HG02970 (cell line): Measurements from ENCODE around the gene ACTR3.

ENCODE experiments used
- ATAC-seq: cut with Tn5 transposase; IDR thresholded peaks from one replicate; pipeline ENCODE4 v1.9.1; 2021; ENCODE audit warnings: mild to moderate bottlenecking, moderate library complexity, moderate number of reproducible peaks; ENCODE audit not compliant: unreplicated experiment, low FRiP score

The ACTR3 gene

DNA sequence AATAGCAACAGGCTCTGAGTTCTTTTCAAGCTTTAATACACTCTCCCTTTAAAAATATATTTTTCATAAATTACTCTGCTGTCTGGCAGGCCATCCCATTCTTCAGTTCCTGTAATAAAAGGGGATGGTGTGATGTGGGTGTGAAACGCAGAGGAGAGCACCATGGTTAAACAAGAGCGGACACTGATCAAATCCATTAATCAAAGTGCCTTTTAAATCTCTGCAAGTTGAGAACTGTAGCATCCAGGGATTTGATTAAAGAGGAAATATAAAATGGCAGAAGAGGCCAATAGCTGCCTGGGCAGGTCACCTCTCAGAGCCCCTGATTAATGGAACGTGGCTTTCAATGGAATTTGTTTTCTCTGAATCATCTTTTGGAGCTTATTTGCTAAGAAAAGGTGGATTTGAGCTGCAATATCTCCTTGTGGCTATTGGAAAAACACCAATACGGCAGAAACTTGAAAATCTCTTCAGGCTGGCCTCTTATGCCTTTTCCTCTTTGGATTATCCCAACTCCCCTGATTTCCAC is 96.9 kb downstream of the ACTR3 start:
- no peak for ATAC-seq

DNA sequence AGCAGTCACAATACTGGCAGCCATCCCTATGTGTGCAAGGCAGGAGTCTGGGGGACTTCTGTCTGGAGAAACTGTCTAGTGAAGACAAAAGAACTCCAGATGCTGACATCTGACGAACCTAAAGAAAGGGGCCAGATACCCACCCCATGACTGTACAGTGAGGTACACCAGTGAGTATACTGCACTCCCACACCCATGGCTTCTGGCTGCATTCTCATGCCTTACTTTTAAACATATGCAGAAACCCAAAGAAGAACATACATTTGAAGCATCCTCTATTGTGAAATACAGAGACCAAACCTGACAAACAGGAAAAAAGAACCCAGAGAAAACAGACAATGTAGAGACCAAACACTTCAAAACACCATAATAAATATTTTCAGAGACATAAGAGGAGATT is 102.2 kb downstream of the ACTR3 start:
- ATAC-seq = no peak

DNA sequence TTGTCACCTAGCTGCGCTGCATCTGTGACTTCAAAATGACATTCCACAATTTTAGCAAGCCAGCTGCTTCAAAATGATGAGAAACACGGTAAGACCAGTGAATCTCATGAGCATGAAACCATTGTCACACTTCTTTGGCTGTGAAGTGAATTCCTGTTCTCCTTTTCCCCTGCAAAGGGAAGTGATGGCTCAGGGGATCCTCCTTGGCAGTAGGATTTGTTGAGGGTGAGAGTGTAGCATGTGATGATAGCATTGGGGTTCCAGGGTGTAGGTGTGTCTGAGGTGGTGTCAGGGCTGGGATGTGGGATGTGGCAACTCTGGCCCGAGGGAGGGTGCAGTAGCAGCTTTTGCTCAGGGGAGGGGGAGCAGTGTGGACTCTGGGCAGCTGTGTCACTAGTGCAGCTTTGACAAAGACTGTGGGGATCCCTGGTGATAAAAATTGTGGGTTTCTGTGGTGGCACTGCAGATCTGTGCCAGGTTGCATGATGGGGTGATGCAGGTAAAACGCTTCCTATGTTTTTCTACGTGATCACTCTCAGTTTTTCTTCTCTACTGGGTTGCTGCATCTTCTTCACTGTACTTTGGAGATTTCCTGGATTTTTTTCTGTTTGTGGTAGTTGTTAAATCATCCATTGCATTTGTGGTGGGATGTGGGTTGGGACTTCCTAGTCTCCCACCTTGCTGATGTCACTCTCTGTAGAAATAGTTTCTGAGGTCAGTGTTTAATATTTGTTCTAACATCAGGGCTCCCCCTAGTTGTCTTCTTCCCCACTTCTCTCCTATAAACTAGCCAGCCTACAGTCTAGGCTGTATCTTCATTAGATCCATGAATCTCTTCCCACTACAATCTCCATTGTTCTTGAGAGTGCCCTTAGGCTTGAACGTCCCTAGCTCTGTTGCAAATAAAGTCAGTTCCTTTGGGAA is 107.0 kb downstream of the ACTR3 start:
- no peak for ATAC-seq

DNA sequence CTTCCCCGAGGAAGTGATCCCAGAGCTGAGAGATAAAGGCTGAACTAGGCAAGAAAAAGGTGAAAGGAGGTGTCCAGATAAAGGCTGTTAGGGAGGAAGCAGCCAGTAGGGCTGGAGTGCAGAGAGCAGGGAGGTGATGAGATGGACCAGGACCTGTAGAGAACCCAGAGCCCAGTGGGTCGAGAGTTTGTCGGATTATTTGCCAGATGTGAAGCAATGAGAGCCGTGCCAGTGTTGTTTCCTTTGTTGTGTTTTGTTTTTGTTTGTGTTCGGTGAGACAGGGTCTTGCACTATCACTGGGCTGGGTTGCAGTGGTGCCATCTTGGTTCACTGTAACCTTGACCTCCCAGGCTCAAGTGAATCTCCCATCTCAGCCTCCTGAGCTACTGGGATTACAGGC is 111.3 kb downstream of the ACTR3 start:
- ATAC-seq = no peak

DNA sequence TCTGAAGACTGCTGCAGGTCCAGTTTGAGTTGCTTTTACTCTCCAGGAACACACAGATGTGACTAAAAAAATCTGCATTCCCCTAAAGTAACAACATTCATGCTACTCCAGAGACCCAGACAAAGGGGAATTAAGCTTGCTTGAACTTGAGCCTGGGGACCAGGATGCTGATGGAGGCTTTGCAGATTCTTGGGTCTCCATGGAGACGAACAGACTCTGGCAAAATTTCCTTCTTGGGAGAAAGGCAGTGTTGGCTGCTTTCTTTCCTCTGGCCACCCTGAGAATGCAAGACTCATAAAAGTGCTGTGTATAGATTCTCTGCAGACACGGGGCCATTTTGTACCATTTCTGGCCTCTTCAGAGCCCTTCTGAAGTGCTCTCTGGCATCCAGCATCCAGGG is 112.0 kb downstream of the ACTR3 start:
- ATAC-seq = no peak

DNA sequence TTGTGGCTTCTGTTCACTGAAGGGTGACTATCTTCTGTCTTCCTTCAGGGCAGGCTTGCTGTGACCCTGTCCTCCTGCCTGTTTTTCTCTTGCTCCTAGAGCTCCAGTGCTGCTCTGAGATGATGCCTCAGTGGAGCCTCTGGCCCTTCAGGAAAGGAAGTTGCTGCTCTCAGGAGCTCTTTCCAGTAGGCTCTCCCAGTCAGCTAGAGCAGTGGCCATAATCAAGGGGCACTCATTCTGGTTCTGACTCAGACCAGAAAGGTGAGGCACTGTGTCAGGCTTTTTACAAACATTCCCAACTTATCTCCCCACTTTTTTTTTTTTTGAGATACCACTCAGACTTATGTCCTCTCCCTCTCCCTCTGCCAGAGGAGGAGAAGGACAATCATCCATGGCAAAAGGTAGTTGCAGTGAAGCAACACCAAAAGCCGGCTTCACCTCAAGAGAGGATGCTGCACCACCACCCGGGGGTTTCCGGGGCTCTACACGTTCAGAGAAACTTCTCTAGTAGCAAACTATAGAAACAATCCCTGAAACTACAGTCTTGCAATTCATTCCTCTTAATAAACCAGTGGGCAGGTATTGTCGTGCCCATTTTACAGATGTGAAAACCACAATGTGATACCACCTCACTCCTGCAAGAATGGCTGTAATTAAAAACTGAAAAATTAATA is 115.4 kb downstream of the ACTR3 start:
- ATAC-seq = no peak

DNA sequence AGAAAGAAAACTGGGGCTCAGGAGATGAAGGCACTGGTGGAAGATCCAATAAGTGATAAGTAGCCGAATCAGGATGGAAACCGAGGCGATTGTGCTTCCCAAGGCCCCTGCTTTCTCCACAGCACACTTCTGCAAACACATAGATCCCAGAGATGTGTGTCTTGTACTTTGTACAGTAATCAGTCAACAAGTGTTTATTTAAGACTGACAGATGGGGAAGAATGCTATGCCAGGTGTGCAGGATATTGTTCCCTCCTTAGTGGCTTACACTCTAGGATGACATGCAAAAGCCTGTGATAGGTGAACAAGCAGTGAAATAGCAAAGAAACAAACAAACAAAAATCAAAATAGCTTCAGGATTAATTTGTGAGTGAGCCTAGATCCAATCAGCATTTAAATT is 116.6 kb downstream of the ACTR3 start:
- no peak for ATAC-seq

DNA sequence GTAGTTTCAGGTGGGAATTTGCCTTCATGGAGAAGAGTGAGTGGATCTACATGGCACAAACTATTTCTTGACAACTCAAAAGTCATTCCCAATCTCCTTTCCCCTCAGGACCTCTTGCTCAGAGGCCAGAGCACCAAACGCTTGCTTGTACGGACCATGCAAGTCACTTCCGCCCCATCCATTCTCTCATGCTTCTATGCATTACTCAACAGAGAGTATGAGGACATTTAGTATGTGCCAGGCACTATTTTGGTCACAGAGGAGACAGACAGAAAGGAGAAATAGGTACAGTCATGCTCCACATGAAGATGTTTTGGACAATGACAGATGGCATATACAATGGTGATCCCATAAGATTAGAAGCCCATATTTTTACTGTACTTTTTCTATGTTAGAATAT is 117.5 kb downstream of the ACTR3 start:
- ATAC-seq = no peak

DNA sequence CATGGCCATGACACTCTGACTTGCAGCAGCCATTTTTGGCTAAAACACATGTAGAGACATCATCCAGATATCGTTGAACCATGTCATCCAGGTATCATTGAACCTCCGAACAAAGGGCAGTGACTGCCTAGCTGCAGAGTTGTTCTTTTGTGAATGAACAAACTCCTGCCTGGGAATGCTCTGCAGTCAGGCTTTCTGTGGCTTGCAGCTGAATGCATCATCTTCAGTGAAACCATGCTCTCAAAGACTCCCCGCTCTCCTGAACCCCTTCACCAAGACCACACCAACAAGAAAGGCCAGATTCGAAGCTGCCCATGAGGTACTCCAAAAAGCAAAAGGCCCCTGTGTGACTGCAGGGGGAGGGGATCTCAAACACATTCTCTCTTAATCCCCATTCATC is 118.8 kb downstream of the ACTR3 start:
- ATAC-seq = no peak

DNA sequence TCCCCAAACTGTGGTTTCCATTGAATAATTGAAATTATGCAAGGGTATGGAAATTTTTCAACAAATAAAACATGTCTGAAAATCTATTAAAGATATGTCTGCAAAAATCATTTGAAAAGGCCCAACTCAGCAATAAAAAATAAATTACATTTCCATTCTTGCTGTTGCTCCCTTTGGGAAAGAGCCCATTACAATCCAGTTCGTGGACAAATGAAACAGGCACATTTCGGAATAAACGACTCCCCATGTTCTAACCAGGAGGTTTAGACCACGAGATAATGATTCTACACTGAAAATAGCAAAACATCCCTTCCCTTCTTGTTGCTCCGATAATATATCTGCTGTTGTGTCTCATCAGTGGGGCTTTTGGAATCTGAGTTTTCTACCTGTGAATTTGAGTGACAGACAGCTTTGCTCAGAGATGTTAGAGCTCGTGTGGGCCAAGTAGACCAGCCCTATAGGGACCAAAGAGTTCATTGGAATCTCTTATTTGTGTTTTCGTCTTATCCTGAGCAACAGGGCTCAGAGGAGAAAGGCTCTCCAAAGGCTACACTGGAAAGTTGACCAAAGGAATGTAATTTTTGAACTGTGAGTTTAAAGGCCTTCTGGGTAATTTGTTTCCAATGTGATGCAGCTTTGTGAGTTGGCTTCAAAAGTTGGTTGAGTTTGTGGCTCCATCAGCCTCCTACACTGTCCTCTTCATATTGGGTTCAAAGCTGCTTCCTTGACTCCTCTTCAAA is 119.5 kb downstream of the ACTR3 start:
- ATAC-seq = no peak

DNA sequence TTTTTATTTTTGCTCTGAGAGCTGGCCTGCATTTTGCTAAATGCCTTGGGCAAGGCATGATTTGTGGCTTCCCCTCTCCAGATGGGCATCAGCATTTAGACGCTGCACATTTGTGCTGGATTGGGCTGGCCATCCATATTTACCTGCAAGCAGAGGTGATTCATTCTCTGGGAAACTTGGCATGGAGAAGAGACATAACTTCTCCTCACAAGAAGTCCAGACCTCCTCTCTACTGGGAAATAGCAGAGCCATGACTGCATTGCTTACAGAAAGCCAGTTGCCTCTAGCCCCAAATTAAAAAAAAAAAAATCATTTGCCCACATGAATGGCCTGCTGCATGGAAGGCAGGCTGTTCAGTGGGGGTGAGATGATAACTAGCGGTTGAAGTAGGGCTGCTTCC is 120.1 kb downstream of the ACTR3 start:
- ATAC-seq = no peak

DNA sequence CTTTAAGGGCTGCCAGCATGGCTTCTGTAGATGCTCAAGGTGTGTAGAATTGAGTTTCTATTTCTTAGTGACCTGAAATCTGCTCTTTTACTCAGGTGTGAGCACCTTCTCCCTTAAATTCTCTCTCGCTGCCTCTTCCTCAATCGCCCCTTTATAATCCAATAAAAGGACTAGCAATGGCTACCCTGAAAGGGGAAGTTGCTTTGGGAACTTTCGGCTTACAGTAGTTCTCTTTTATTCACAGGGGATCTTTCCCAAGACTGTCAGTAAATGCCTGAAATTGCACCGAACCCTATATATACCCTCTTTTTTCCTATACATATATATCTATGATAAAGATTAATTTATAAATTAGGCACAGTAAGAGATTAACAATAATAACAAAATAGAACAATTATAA is 121.8 kb downstream of the ACTR3 start:
- ATAC-seq = no peak
